GM19372 (cell line): ENCODE measurements around the gene PRX.
A peak's percentile ranks its signal among the peaks of the same experiment; 100 is the strongest.

ENCODE experiments used
- ATAC-seq: cut with Tn5 transposase; IDR thresholded peaks from one replicate; pipeline ENCODE4 v1.9.1; 2021; ENCODE audit warnings: mild to moderate bottlenecking, low read depth, moderate library complexity; ENCODE audit not compliant: unreplicated experiment

PRX gene

DNA sequence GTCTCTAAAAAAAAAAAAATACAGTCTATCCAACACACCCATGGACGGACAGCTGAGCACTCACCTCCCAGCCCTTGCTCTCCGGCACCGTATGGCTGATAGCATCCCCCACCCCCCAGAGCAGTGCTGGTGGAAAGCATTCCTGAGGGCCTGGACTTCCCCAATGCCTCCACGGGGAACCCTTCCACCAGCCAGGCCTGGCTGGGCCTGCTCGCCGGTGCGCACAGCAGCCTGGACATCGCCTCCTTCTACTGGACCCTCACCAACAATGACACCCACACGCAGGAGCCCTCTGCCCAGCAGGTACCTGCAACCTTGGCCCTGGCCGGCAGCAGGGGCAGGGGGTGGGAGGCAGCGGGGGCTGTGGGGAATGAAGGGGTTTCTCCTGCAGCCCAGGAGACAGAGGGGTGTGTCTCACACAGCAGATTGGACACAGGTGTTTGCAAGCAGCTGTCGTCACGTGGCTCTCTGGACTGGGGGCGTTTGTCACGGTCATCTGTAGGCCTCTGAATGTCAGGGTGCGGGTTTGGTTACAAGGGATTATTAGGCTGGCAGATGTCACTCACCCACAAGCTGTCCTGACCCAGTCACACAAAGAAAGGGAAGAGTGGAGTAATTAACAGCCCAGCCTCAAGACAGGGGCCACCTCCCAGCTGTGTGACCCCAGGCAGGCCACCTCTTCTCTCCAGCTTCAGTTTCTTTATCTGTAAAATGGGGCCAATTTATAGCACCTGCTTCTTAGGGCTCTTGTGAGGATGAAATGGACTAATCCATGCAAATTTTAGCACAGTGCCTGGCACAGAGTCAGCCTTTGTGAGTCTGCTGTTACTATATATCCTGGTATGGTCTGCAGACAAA, 45.4 kb downstream of the PRX start:
- ATAC-seq, result no peak

DNA sequence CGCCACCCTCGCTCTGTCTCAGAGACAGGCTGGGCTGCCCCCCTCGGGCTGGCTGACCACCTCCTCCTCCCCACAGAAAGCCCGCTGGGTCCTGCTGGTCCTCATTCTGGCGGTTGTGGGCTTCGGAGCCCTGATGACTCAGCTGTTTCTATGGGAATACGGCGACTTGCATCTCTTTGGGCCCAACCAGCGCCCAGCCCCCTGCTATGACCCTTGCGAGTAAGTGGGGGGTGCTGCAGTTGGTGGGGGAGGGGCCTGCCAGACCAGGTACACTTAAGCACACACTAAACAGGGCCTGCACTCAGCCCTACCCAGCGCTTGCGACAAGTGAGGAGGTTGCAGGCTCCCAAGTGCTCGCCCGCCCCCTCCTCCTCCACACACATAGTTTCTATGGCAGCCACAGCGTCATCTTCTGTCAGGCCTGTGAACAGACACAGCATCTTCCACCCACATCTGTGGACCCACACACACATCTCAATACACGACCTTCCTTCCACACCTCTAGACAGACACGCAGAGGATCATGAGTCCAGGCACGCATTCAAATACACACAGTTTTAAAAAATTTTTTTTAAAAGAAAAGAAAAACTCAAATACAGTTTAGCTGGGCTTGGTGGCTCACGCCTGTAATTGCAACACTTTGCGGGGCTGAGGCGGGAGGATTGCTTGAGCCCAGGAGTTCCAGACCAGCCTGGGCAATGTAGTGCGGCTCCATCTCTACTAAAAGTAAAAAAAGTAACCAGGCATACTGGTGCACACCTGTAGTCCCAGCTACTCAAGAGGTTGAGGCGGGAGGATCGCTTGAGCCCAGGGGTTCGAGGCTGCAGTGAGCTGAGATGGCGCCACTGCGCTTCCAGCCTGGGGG, 46.2 kb downstream of the PRX start:
- no peak for ATAC-seq

DNA sequence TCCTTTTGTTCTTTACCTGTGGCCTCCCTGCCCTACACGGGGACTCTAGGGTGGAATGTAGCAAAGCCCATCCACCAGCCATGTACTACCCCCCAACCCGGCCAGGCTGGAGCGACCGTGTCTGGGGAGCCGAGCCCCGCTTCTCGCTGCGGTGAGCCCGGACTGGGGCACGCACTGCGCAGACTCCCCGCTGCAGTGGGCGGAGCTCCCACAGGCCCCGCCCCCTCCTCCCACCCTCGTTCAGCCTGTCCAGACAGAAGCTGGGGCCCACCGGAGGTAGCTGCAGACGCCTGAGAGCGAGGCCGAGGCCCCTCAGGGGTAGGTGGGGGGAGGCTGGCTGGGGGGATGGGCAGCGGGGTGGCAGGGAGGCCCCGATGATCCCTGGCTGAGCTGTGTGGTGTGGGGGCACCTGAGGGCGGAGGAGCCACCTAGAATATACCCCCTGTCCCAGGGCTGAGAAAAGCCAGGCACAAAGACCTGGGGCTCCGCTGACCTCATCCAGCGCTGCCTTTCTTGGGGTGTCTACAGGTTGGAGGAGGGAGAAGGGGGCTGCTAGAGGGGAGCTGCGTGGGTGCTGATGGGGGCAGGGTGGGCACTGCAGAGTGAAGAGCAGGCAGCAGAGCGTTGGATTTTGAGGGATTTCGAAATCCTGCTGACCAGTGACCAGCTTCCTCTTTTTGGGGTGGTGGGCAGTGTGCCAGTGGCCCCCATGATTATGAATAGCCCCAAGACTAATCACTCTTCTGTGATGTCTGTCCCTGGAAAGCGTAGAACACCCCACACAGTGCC, 47.4 kb downstream of the PRX start:
- no peak for ATAC-seq

DNA sequence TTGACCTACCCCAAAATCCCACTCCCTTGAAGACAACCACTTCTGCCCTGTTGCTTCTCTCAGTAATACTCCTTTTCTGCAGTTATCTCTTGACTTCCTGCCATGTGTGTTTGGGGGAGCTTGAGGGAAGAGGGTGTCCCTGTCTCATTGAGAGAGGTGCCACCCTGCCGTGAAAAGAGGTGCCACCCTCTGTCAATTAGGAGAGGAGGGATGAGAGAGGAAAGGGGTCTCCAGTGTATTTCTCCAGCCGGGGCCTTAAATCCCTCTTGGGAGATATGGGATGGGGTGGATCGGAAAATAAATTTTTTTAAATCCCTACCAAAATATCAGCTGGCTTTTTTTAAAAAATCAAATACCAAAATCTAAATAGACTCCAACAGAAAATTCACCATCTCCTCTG, 48.2 kb downstream of the PRX start:
- no peak for ATAC-seq

DNA sequence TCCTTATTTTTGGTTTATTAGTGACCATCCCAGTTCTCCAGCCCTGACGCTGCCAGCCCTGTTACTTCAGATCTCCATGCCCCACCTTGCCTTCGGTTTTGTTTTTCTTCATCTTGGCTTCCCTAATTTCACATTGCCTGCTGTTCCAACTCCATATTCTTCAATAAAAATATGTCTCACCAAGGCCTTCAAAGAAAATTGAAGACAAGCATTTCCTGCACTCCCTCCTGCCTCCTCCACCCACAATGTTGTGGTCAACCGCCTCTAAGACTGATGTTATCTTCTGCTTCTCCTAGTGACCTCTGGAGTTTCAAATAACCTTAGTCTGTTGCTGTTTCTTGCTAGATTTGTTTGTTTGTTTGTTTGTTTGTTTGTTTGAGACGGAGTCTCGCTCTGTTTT, 50.1 kb downstream of the PRX start:
- no peak for ATAC-seq

DNA sequence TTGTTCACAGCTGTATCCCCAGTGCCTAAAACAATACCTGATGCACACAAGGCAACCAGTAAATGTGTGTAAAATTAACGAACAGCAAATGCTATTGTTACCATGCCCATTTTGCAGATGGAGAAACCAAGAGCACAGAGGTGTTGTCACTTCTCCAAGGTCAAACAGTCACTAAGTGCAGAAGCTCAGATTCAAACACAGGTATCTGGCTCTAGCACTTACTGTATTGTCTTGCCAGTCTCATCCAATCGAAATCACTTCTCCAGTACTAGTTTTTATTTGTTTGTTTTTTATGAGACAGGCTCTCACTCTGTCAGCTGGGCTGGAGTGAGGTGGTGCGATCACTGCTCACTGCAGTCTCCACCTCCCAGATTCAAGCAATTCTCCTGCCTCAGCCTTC, 51.0 kb downstream of the PRX start:
- no peak for ATAC-seq

DNA sequence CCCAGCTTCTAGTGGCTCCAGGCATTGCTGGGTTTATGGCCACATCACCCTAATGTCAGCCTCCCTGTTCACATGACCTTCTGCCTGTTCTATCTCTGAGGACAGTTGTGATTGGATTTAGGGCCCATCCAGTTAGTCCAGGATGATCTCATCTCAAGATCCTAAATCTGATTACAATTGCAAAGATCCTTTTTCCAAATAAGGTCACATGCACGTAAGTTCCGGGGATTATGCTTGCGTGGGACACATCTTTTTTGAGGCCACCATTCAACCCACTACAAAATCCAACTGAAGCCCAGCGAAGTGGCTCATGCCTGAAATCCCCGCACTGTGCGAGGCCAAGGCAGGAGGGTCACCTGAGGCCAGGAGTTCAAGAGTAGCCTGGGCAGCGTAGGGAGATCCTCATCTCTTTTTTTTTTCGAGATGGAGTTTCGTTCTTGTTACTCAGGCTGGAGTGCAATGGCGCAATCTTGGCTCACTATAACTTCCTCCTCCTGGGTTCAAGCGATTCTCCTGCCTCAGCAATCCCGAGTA, 52.4 kb downstream of the PRX start:
- no peak for ATAC-seq

DNA sequence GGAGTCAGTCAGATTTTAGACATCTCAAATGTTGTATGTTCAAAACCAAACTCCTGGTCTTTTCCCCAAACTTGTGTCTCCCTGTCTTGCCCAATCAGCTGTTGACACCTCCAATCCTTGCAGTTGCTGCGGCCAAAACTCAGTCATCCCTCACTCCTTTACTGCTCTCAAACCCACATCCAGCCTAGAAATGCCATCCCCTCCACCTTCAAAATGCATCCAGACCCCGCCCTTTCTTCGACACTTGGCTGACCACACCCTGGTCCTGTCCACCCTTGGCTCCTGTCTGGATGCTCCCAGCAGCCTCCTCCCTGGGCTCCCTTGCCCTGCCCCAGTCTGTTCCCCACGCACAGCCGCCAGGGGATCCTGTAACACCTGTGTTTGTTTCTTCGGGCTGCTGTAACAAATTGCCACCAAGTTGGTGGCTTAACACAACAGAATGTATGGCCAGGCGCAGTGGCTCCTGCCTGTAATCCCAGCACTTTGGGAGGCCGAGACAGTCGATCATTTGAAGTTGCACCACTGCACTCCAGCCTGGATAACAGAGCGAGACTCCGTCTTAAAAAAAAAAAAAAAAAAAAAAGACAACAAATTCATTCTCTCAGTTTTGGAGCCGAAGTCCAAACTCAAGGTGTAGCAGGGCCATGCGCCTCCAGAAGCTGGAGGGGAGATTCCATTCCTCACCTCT, 53.0 kb downstream of the PRX start:
- no peak for ATAC-seq

DNA sequence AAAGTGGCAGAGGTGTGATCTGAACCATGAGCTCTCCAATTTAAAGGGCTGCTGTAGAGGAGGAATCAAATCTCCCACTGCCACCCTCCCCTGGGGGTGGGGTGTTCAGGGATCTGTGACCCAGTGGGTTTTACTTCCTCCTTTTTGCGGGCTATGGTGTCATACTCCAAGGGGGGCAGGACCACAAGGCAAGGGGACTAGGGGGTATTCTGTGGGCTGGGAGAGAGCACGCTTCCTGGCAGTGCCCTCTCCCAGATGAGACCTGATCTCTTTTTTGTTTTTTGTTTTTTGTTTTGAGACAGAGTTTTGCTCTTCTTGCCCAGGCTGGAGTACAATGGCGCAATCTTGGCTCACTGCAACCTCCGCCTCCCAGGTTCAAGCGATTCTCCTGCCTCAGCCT, 54.4 kb downstream of the PRX start:
- no peak for ATAC-seq

DNA sequence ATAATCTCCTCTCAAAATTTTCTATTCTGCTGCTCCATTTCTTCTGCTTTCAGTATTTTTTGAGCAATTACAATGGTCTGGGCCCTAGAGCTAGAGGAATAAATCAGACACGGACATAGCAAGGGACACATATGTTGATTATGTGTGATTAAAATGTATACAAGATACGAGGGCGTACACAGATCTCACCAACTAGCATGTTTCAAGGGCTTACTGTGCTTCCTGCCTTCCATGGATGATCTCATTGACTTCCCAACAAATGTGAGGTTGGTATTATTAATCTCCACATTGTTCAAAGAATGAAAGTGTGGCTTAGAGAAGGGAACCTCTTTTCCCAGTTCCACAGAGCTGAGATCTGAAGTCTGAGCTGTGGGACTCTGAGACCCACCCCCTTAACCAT, 55.5 kb downstream of the PRX start:
- no peak for ATAC-seq

DNA sequence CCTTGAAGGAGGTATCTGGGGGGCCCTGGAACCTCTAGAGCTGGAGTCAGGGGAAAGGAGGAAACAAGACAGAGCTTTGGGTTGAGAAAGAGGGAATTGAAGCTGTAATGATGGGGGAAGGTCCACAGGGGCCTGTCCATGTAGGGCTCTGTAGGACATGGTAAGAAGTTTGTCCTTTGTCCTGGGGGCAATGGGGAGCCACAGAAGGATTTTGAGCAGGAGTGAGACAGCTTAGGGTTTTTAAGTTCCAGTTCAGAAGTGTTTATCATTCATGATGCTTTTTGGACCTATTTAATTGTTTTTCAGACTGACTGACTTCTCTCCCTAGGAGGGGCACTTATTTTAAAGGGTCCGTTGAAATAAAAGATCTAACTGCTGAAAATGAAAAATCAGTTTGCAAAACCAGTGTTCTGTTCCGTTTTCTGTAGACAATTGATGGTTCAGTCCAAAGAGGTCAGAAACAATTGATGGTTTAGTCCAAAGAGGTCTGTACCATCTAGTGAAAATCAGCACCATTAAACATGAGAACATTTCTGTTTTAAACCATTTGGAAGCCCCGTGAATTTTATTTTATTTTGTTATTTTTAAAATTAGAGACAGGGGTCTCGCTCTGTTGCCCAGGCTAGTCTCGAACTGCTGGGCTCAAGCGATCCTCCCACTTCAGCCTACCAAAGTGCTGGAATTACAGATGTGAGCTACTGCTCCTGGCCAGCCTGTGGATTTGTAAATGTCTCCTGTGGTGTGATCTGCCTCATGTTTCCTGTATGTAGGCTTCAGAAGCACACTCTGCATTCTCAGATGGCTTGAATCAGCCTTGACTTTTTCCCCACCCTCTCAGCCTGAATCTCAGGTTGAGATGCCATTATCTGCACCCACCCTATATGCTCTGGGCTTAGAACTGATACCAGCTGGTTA, 56.2 kb downstream of the PRX start:
- no peak for ATAC-seq

DNA sequence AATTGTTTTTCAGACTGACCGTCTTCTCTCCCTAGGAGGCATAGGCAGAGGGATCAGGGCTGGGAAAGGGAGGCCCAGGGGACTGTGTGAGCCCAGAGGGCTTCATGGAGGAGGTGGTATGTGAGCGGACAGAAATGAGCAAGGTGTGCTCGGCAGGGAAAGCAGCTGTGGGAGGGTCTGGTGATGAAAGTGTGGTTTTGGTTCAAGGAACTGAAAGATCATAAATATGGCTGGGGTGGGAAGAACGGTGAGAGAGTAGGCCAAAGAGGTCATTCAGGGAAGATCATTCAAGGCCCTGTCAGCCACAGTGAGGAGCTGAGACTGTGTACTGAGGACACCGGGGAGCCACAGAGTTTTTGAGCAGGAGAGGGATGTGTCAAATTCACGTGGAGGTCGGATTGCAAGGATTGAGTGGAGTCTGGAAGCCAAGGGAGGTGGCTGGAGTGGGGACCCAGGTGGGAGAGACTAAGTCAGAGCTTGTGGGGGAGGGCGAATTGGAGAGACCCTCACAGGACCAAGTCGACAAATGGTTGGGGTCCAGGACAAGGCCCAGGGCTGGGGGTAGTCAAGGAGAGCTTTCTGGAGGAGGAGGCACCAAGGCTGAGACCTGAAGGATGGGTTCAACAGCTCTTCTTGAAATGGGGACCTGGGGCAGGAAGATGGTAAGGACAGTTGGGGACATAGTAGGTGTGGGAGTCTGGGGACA, 57.0 kb downstream of the PRX start:
- ATAC-seq, result no peak

DNA sequence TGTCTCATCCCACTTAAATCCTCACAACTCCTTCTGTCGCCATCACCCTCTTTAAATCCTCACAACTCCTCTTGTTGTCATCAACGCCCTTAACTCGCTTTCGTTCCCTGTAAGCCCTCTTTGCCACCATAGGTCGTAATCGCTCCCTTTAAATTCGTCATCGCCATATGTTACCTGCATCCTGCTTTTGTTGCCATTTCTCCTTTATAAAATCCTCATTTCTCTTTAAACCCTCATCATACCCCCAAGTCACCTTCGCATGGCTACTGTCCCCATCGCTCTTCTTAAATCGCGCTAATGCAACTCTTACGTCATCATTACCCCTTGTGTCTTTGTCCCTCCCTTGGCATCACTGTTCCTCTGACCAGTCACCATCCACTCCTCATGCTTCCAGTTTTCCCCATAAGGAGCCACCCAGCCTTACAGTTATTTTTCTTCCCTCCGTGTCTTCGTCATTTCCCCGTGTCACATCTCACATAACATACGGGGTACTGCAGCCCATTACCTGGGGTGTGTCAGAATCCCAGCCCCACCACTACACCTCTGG, 64.1 kb downstream of the PRX start:
- no peak for ATAC-seq

DNA sequence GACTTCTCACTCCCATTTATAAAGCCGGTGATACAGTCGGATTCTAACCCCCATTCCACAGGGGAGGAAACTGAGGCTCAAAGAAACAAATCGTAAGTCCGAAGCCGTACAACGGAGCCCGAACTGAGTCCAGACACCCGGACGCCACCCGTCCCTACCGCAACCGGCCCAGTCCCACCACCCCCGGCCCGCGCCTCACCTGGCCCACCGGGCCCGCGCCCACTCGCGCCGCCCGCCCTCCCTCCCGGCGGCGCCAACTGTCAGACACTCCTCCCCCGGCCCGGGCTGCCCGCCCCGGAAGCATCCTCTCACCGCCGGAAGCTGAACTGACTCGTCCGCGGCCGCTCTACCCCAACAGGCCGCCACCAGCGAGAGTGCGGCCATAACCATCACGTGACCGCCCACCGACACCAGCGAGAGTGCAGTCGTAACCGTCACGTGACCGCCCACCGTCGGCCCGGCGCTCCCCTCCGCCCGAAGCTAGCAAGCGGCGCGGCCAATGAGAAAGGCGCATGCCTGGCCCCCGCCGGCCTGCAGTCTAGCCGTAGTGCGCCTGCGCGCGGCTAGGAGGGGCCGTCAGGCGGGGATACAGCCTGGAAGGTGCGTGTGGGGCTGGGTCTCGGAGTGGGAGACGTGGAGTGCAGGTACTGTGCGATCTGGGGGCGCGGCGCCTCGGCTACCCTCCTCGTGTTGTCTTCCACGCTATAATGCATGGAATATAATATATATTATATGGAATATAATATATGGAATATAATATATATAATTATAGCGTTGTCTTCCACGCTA, 64.9 kb downstream of the PRX start, which contains the start of the genes C19orf47 and PLD3:
Gene C19orf47 (minus strand): TSS at position 273 of the 789 bp plus-strand sequence. CDS start 6,540 bp downstream, outside the sequence.
Gene PLD3 (plus strand): TSS at position 571 of the 789 bp plus-strand sequence. CDS start 17,789 bp downstream, outside the sequence.
- peak; percentile 94 for ATAC-seq

DNA sequence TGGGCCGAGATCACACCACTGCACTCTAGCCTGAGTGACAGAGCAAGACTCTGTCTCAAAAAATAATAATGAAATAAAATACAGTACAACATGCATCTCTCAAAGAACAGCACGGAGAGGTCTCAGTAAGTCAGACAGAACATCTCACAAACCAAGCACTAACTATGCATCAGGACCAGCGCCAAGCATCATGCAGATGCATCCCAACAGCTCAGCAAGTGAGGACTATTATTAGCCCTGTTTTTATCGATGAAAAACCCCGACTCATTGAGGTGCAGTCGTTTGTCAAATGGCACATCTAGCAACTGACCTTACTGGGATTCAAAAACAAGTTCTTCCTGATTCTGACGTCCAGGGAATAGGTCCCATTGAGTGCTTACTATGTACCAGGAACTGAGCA, 68.8 kb downstream of the PRX start:
- ATAC-seq, result no peak
